Right lung (tissue), 5 donors: ENCODE data around the gene NDUFAF8. TPM values are rescaled to one million over a fixed set of nuclear protein-coding genes. Genes with fewer than 3 reads are reported as not detected.

Source experiments
- DNase-seq, 2 donors: peaks; one replicate each; pipeline ENCODE4 v3.0.0-alpha.2; 2013
- polyA plus RNA-seq, 5 donors: library from polyadenylated mRNA; unstranded; fragments of 120-200 nt; gene quantifications; one replicate each; pipeline versions ENCODE4 v1.2.1 to v1.2.3, GENCODE V29; 2013; ENCODE audit warnings: inconsistent platforms in 1 of 5, low replicate concordance in 1 of 5; ENCODE audit not compliant: insufficient read length in 5 of 5, insufficient read depth in 1 of 5

The NDUFAF8 gene
- polyA plus RNA-seq, 5 donors, result 37.7 to 56.8 (median 41.3) TPM

- no peak for DNase-seq
These were observed 40.2 kb upstream of the NDUFAF8 start for GRCh38 chr17:81198826-81199481.

- DNase-seq, result no peak
These were observed 39.7 kb upstream of the NDUFAF8 start for GRCh38 chr17:81199482-81199830.

GRCh38 chr17:81200201-81200600 is 38.9 kb upstream of the NDUFAF8 start:
- DNase-seq, result no peak

GRCh38 chr17:81200695-81201580 is 38.2 kb upstream of the NDUFAF8 start:
- peak in 1 of 2 donors; percentile 15 for DNase-seq

- DNase-seq, result no peak
These were observed 36.8 kb upstream of the NDUFAF8 start for GRCh38 chr17:81202318-81202717.

- no peak for DNase-seq
These were observed 36.0 kb upstream of the NDUFAF8 start for GRCh38 chr17:81203136-81203535.

GRCh38 chr17:81204578-81204977 is 34.5 kb upstream of the NDUFAF8 start:
- no peak for DNase-seq

GRCh38 chr17:81206166-81206565 is 33.0 kb upstream of the NDUFAF8 start:
- no peak for DNase-seq

GRCh38 chr17:81206657-81207056 is 32.5 kb upstream of the NDUFAF8 start:
- DNase-seq, result no peak

- DNase-seq, result no peak
These were observed 31.2 kb upstream of the NDUFAF8 start for GRCh38 chr17:81207610-81208581.

- no peak for DNase-seq
These were observed 30.5 kb upstream of the NDUFAF8 start for GRCh38 chr17:81208651-81209050.

GRCh38 chr17:81209141-81209540 is 30.0 kb upstream of the NDUFAF8 start:
- DNase-seq, result no peak

GRCh38 chr17:81210466-81210865 is 28.7 kb upstream of the NDUFAF8 start:
- DNase-seq, result no peak

- DNase-seq, result no peak
These were observed 28.2 kb upstream of the NDUFAF8 start for GRCh38 chr17:81210868-81211267.

GRCh38 chr17:81212365-81212764 is 26.8 kb upstream of the NDUFAF8 start:
- no peak for DNase-seq

GRCh38 chr17:81213978-81214377 is 25.1 kb upstream of the NDUFAF8 start:
- no peak for DNase-seq

GRCh38 chr17:81217491-81217890 is 21.6 kb upstream of the NDUFAF8 start:
- DNase-seq, result no peak

- DNase-seq, result no peak
These were observed 20.7 kb upstream of the NDUFAF8 start for GRCh38 chr17:81218459-81218858.

GRCh38 chr17:81218991-81219390 is 20.1 kb upstream of the NDUFAF8 start:
- no peak for DNase-seq

GRCh38 chr17:81219476-81220180 is 19.5 kb upstream of the NDUFAF8 start:
- no peak for DNase-seq

GRCh38 chr17:81221371-81221841 is 17.7 kb upstream of the NDUFAF8 start:
- no peak for DNase-seq
